Upper lobe of left lung (tissue), 6 donors: ENCODE data around the gene UNC5A. TPM values are rescaled to one million over a fixed set of nuclear protein-coding genes. Genes with fewer than 3 reads are reported as not detected.
A peak's percentile ranks its signal among the peaks of the same experiment; 100 is the strongest.

ENCODE experiments used
- ATAC-seq, 2 donors: fragments of 200-7000 bp; cut with Tn5 transposase; one replicate each; pipeline ENCODE4 v1.9.1; 2022; ENCODE audit warnings: mild to moderate bottlenecking in 2 of 2, moderate library complexity in 2 of 2; ENCODE audit not compliant: low FRiP score in 2 of 2
- DNase-seq, 2 donors: peaks; one replicate each; pipeline ENCODE4 v3.0.0-alpha.2; 2019 to 2020
- H3K27ac ChIP-seq, 4 donors: fragments of 200-600 bp; sonication (generic); one replicate each; pipeline ENCODE4 v1.5.1; 2016 to 2019
- H3K27me3 ChIP-seq, 4 donors: fragments of 200-600 bp; sonication (generic); one replicate each; pipeline ENCODE4 v1.5.1; 2017 to 2019
- H3K36me3 ChIP-seq, 4 donors: fragments of 200-600 bp; sonication (generic); one replicate each; pipeline ENCODE4 v1.5.1; 2016 to 2019
- H3K4me1 ChIP-seq, 4 donors: fragments of 200-600 bp; sonication (generic); one replicate each; pipeline ENCODE4 v1.5.1; 2018 to 2019
- H3K4me3 ChIP-seq, 4 donors: fragments of 200-600 bp; sonication (generic); one replicate each; pipeline ENCODE4 v1.5.1; 2017 to 2019; ENCODE audit warnings: mild to moderate bottlenecking in 2 of 4, moderate library complexity in 1 of 4
- H3K9me3 ChIP-seq, 4 donors: fragments of 200-600 bp; sonication (generic); one replicate each; pipeline ENCODE4 v1.5.1; 2018 to 2019
- CTCF ChIP-seq, 6 experiments: fragments of 450-650 bp in 4 of 6; fragments of 200-600 bp in 2 of 6; sonication (generic) in 2 of 6; IDR thresholded peaks; one replicate each; pipeline ENCODE4 v1.5.1; 2016 to 2019; ENCODE audit warnings: antibody characterized with exemption in 6 of 6
- EP300 ChIP-seq, 4 donors: sonication (generic); formaldehyde crosslinking; IDR thresholded peaks; one replicate each; pipeline ENCODE4 v1.5.1; 2017; ENCODE audit warnings: antibody characterized with exemption in 4 of 4, control low read depth in 2 of 4
- POLR2A ChIP-seq, 4 donors: fragments of 450-650 bp; IDR thresholded peaks; one replicate each; pipeline ENCODE4 v1.5.1; 2016 to 2017; ENCODE audit warnings: antibody characterized with exemption in 4 of 4, mild to moderate bottlenecking in 2 of 4
- POLR2AphosphoS5 ChIP-seq, 2 donors: sonication (generic); formaldehyde crosslinking; IDR thresholded peaks; one replicate each; pipeline ENCODE4 v1.5.1; 2017; ENCODE audit warnings: antibody characterized with exemption in 2 of 2
- WGBS, 2 donors: methylation state at CpG; one replicate each; pipeline ENCODE4 v1.1.5; 2017 to 2018; 5-methylcytosine and 5-hydroxymethylcytosine counted together
- total RNA-seq, 6 donors: library from RNA; depleted of rRNA in 4 of 6; stranded (reverse); fragments of >200 nt in 4 of 6; gene quantifications; one replicate each; pipeline versions ENCODE4 v1.1.0 to v1.2.1, GENCODE V29; 2016 to 2021
- donor health status: DM: no; HTN: no; CAD: no; lungs with moderate emphysema.
- donor health status: DM: no; HTN: yes; CAD: no; lungs with severe emphysema.

Gene UNC5A
- total RNA-seq, 6 donors from 2014 or later: 0.20 to 1.0 (median 0.39) TPM; not detected in 1

DNA sequence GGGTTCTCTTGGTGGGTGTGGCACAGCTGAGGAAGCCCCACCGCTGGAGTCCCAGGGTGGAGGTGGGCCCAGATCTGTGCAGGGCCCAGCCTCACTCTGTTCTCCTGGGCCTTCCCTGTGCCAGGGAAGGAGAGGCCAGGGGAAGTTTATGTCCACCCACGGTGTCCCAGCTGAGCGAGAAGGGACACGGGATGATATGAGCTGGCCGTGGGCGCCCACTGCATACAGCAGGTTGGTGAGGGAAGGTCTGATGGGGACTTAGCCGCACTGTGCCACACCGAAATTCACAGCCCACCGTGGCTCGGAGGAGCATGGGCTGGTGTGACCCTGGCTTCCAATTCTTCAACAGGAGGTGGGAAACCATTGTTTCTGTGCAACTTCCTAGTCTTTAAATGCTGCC lies 33.9 kb downstream of the UNC5A start:
- ATAC-seq (no peak), DNase-seq (no peak)
- H3K9me3 ChIP-seq: no peaks in the 10 kb centered on the region
- TF ChIP-seq POLR2AphosphoS5 (IDR thresholded peaks at IDR 0.05): no peak
- no peak for TF ChIP-seq POLR2A (IDR thresholded peaks at IDR 0.05)
- TF ChIP-seq EP300 (IDR thresholded peaks at IDR 0.05): no peak
- TF ChIP-seq CTCF (IDR thresholded peaks at IDR 0.05): no peak
- peaks cover 0 to 4% (median 0%) of the 10 kb centered on the region in 4 donors for H3K27me3 ChIP-seq
- 78 to 86% methylated on average over 9 to 10 of the region's 10 CpGs for WGBS, 2 donors
- no peak overlapping the region for H3K4me3 ChIP-seq
- no peak overlapping the region for H3K27ac ChIP-seq
- H3K4me1 ChIP-seq: no peaks in the 10 kb centered on the region
- H3K36me3 ChIP-seq: no peaks in the 10 kb centered on the region

DNA sequence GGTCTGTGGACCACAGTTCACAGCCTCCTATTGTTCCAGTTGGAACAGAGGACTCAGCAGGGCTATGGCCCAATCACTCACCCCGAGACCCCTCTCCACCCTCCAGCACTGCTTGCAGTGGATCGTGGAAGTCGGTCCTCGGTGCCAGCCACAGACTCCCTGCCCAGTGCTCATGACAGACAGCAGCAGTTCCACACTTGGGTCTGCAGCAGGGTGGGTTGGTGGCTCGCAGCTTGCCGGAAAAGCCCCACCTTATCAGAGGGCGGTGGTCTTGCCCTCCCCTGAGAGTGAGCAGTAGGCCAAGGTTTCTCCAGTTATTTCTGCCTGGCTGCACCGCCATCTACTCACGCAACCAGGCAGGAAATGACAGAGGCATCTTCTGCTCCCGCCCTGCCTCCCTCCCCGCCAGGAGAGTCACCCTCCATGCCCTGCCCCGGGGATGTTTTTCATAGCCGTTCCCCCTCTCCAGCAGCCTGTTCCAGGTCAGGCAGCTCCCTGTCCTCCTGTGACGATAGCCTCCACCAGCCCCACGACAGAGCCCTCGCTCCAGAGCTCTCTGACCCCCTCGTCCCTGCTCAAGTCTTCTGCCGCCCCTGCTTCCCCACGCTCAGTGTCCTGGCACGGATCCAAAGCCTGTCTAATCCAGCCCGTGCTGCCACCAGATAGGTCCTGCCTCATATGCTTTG lies 34.5 kb downstream of the UNC5A start:
- Histone ChIP-seq H3K27me3 (peaks cover 0 to 4% (median 0%) of the 10 kb centered on the region in 4 donors), H3K9me3 (no peaks in the 10 kb centered on the region), H3K36me3 (no peaks in the 10 kb centered on the region), H3K4me1 (no peaks in the 10 kb centered on the region), H3K27ac (no peak overlapping the region), H3K4me3 (no peak overlapping the region)
- 42 to 46% methylated on average over 10 to 21 of the region's 21 CpGs for WGBS, 2 donors
- ATAC-seq (no peak), DNase-seq (no peak)
- TF ChIP-seq POLR2AphosphoS5 (IDR thresholded peaks at IDR 0.05) (no peak), CTCF (IDR thresholded peaks at IDR 0.05) (no peak), EP300 (IDR thresholded peaks at IDR 0.05) (no peak), POLR2A (IDR thresholded peaks at IDR 0.05) (no peak)

DNA sequence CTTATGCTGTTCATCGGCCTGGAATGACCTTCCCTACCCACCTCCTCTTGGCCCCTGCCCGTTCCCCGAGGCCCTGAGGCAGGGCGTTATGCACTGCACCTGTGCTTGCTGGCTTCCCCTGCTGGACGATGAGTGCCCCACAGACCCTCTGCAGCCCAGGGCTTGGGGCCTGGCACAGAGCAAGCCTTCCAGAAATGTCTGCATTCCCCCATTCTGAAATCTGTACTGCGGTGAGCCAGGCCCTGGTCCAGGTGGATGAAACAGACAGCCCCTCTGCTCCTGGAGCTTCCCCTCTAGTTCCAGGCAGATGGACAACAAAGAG lies 35.0 kb downstream of the UNC5A start:
- TF ChIP-seq POLR2AphosphoS5 (IDR thresholded peaks at IDR 0.05) (no peak), POLR2A (IDR thresholded peaks at IDR 0.05) (no peak), CTCF (IDR thresholded peaks at IDR 0.05) (no peak), EP300 (IDR thresholded peaks at IDR 0.05) (no peak)
- no peaks in the 10 kb centered on the region for H3K4me1 ChIP-seq
- no peak overlapping the region for H3K27ac ChIP-seq
- peaks cover 0 to 4% (median 0%) of the 10 kb centered on the region in 4 donors for H3K27me3 ChIP-seq
- no peak for ATAC-seq
- no peaks in the 10 kb centered on the region for H3K9me3 ChIP-seq
- 50 to 62% methylated on average over 6 of the region's 6 CpGs for WGBS, 2 donors
- no peak overlapping the region for H3K4me3 ChIP-seq
- H3K36me3 ChIP-seq: no peaks in the 10 kb centered on the region
- DNase-seq: no peak

GRCh38 chr5:176846335-176847140 lies 36.2 kb downstream of the UNC5A start:
- DNase-seq (peak in 1 of 2 donors; percentile 62), ATAC-seq (no peak)
- Histone ChIP-seq H3K27me3 (peaks cover 0 to 4% (median 0%) of the 10 kb centered on the region in 4 donors), H3K4me3 (no peak overlapping the region), H3K4me1 (no peaks in the 10 kb centered on the region), H3K9me3 (no peaks in the 10 kb centered on the region), H3K36me3 (no peaks in the 10 kb centered on the region), H3K27ac (no peak overlapping the region)
- TF ChIP-seq POLR2A (IDR thresholded peaks at IDR 0.05) (no peak), CTCF (IDR thresholded peaks at IDR 0.05) (no peak), POLR2AphosphoS5 (IDR thresholded peaks at IDR 0.05) (no peak), EP300 (IDR thresholded peaks at IDR 0.05) (no peak)
- 29 to 52% methylated on average over 8 to 18 of the region's 24 CpGs for WGBS, 2 donors
